Osteocyte (in vitro differentiated cells): ENCODE results near the gene APOB. TPM values are rescaled to one million over a fixed set of nuclear protein-coding genes. Genes with fewer than 3 reads are reported as not detected.
"Not testable (repeated sequence)": the region's sequence is repeated elsewhere in the genome, so short reads cannot be mapped to it uniquely, and the experiment has no call there.

Source experiments
- DNase-seq: peaks from one replicate; pipeline ENCODE4 v3.0.0; 2021; ENCODE audit warnings: mixed read lengths; ENCODE audit not compliant: unreplicated experiment; ENCODE audit errors: extremely low spot score
- H3K27ac Mint-ChIP-seq: one replicate; pipeline ENCODE4 v1.8.0; 2021; ENCODE audit warnings: mild to moderate bottlenecking, mixed read lengths; ENCODE audit not compliant: unreplicated experiment
- H3K27me3 Mint-ChIP-seq: one replicate; pipeline ENCODE4 v1.8.0; 2021; ENCODE audit warnings: mixed read lengths; ENCODE audit not compliant: unreplicated experiment
- H3K36me3 Mint-ChIP-seq: one replicate; pipeline ENCODE4 v1.8.0; 2021; ENCODE audit warnings: mixed read lengths; ENCODE audit not compliant: unreplicated experiment
- H3K4me1 Mint-ChIP-seq: one replicate; pipeline ENCODE4 v1.8.0; 2021; ENCODE audit warnings: mixed read lengths; ENCODE audit not compliant: unreplicated experiment
- H3K4me3 Mint-ChIP-seq: one replicate; pipeline ENCODE4 v1.8.0; 2021; ENCODE audit warnings: mild to moderate bottlenecking, moderate library complexity, mixed read lengths; ENCODE audit not compliant: unreplicated experiment
- H3K9me3 Mint-ChIP-seq: one replicate; pipeline ENCODE4 v1.8.0; 2021; ENCODE audit warnings: mixed read lengths; ENCODE audit not compliant: unreplicated experiment
- total RNA-seq: library from RNA; stranded (reverse); gene quantifications from 2 replicates; pipeline ENCODE4 v1.2.1, GENCODE V29; 2021
- TF ChIP-seq, protein P1 (sequence below): fragments of 200-600 bp; sonication (generic); IDR thresholded peaks from 2 replicates; pipeline ENCODE4 v1.5.0; 2021; ENCODE audit warnings: antibody characterized with exemption, mild to moderate bottlenecking, moderate library complexity

APOB gene
- total RNA-seq, 1 donor from 2014 or later: 0.21 TPM

DNA sequence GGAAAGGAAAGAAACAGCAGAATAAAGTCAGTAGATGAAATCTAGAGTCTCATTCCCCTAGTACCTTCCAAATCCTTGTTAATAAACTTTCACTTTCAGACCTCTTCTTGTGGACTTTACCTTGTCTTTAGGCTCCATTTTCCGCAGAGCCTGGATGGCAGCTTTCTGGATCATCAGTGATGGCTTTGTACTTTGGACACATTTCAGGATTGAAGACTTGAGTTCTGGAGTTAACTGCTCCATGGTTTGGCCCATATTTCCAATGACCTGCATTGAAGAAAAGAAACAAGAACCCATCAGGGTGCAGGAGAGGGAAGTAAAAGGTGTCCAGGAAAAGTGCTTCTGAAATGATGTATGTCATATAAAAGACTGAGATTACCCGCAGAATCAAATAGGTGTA, 14.4 kb downstream of the APOB start:
- Mint-ChIP-seq H3K36me3 (no peaks in the 10 kb centered on the region), H3K4me3 (no peak overlapping the region), H3K27ac (no peak overlapping the region), H3K27me3 (peaks cover 47% of the 10 kb centered on the region), H3K4me1 (no peaks in the 10 kb centered on the region), H3K9me3 (peaks cover 6% of the 10 kb centered on the region)
- TF ChIP-seq, protein P1, sequence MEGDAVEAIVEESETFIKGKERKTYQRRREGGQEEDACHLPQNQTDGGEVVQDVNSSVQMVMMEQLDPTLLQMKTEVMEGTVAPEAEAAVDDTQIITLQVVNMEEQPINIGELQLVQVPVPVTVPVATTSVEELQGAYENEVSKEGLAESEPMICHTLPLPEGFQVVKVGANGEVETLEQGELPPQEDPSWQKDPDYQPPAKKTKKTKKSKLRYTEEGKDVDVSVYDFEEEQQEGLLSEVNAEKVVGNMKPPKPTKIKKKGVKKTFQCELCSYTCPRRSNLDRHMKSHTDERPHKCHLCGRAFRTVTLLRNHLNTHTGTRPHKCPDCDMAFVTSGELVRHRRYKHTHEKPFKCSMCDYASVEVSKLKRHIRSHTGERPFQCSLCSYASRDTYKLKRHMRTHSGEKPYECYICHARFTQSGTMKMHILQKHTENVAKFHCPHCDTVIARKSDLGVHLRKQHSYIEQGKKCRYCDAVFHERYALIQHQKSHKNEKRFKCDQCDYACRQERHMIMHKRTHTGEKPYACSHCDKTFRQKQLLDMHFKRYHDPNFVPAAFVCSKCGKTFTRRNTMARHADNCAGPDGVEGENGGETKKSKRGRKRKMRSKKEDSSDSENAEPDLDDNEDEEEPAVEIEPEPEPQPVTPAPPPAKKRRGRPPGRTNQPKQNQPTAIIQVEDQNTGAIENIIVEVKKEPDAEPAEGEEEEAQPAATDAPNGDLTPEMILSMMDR: no peak
- no peak for DNase-seq

DNA sequence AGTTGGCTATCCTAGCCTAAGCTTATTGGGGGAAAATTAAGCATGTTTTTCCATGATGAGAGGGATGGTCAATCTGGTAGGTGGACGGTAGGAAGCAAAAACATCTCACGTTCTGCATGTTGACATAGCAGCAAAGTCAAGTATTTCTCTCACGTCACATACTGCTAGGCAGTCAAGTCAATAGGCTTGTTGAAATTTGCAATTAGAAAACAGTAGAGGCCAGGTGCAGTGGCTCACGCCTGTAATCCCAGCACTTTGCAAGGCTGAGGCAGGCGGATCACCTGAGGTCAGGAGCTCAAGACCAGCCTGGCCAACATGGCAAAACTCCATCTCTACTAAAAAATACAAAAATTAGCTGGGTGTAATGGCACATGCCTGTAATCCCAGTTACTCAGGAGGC, 14.9 kb downstream of the APOB start:
- not testable (repeated sequence) for H3K9me3 Mint-ChIP-seq, H3K4me1 Mint-ChIP-seq, H3K36me3 Mint-ChIP-seq, H3K27ac Mint-ChIP-seq, DNase-seq, H3K4me3 Mint-ChIP-seq
- H3K27me3 Mint-ChIP-seq: peaks cover 47% of the 10 kb centered on the region

DNA sequence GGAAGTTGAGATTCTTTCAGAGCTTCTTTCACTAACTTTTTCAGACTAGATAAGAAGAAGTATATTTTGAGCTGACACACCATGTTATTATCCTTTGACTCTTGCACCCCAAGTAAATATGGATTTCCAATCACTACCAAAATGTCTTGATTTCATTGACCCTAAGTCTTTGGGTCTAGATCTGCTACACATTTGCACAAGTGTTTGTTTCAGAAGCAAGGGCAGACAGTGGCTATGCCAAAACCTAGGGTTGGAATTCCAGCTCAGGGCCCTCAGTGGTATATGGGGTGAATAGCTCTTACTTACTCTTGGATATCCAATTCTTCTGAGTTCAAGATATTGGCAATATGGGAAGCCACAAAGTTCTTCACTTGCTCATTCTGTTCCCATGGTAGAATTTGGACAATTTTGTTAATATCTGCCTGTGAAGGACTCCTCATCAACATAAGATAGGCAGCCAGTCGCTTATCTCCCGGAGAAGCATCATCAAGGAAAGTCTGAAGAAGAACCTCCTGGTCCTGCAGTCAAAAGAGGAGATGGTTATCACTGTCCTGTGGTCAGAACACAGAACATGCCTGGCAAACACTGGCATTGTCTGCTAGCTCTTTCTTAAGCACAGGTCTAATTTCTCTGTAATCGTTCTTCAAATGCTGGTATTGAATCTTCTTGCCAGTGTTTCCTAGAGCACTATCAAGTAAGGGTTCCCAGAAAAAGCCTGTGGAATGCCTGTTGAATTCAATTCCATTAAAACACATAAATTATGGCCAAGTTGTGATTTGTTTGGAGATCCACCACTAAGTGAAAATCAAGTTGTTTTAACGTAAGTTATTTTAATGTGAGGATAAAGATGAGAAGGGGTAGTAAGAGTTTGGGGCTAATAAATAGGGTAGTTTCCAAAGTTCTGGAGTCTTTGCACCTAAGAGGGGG, 15.6 kb downstream of the APOB start:
- H3K36me3 Mint-ChIP-seq: no peaks in the 10 kb centered on the region
- no peak for DNase-seq
- H3K4me3 Mint-ChIP-seq: no peak overlapping the region
- peaks cover 49% of the 10 kb centered on the region for H3K27me3 Mint-ChIP-seq
- peaks cover 6% of the 10 kb centered on the region for H3K9me3 Mint-ChIP-seq
- TF ChIP-seq, protein P1: no peak
- H3K27ac Mint-ChIP-seq: no peak overlapping the region
- H3K4me1 Mint-ChIP-seq: no peaks in the 10 kb centered on the region

DNA sequence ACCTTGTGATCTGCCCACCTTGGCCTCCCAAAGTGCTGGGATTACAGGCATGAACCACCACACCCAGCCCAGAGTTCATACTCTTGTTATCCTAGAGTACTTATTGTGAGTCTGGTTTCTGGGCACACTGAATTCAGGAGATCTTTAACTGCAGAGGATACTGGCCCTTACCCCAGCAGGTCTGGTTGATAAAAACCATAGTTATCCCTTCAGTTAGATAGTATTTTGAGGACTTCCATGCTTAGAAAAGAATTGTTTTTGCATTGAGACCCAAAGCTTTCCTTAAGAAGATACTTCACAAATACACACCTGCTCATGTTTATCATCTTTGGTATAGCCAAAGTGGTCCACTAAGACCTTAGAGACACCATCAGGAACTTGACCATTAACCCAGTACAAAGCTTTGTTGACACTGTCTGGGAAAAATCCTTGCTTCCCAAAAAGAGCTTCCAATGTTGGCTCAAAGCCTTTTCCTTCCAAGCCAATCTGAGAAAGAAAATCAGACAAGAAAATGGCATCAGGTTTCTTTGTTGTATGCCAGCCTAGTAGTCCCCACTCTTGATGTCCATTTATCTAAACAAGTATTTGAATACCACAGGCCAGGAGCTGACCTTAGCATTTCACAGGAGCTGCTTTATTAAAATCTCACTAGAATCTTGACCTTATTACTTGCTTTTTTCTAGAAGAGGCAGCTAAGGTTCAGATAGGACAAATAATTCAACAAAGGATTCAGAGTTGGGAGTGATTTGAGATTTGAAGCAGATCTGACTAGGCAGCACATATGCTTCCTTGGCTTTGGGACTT, 17.2 kb downstream of the APOB start:
- Mint-ChIP-seq H3K27me3 (peaks cover 50% of the 10 kb centered on the region), H3K9me3 (peaks cover 6% of the 10 kb centered on the region), H3K36me3 (no peaks in the 10 kb centered on the region), H3K4me1 (no peaks in the 10 kb centered on the region), H3K4me3 (no peak overlapping the region), H3K27ac (no peak overlapping the region)
- TF ChIP-seq, protein P1: no peak
- DNase-seq: no peak

DNA sequence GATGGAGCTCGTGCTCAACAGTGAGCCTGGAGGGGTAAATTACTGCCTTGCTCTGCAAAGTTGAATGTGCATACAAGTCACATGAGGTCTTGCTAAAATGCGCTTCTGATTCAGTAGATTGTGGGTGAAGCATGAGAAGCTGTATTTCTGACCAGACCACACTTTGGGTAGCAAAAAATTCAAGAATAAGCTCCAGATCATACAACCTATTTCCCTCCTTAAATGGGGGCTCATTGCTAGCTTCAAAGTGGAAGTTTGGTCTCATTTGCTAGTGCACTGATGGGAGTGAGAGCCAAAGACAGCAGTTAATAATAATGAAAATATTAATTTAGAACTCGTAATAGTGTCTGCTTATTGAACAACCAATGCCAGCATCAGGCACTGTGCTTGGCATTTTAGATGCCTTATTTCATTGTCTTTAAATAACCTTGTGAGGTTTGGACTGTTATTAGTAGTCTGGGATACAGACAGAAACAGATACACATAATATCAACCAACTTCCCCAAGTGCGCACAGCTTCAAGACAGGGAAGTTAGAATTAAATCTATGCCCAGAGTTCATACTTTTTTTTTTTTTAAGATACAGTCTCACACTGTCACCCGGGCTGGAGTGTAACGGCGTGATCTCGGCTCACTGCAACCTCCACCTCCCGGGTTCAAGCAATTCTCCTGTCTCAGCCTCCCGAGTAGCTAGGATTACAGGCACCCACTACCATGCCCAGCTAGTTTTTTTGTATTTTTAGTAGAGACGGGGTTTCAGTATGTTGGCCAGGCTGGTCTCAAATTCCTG, 18.0 kb downstream of the APOB start:
- Mint-ChIP-seq H3K9me3 (peaks cover 6% of the 10 kb centered on the region), H3K4me3 (no peak overlapping the region), H3K4me1 (no peaks in the 10 kb centered on the region), H3K27me3 (peaks cover 45% of the 10 kb centered on the region), H3K36me3 (no peaks in the 10 kb centered on the region), H3K27ac (no peak overlapping the region)
- DNase-seq: no peak
- TF ChIP-seq, protein P1: no peak
